ENCODE results near the gene KCNN1.
A peak's percentile ranks its signal among the peaks of the same experiment; 100 is the strongest.
"Not testable (repeated sequence)": the region's sequence is repeated elsewhere in the genome, so short reads cannot be mapped to it uniquely, and the experiment has no call there.

Gene KCNN1

GRCh38 chr19:17966550-17967256, at the start of gene KCNN1:
Gene KCNN1 (plus strand): TSS chr19:17967107. CDS start chr19:17973889, 6,782 bp downstream.
- DNase-seq (ENCODE audit: low read depth), result no peak

GRCh38 chr19:17918151-17918550, 48.8 kb upstream of the KCNN1 start:
- not testable (repeated sequence) for DNase-seq (ENCODE audit: low read depth)

GRCh38 chr19:17919122-17919521, 47.8 kb upstream of the KCNN1 start:
- not testable (repeated sequence) for DNase-seq (ENCODE audit: low read depth)

GRCh38 chr19:17920527-17920926, 46.4 kb upstream of the KCNN1 start:
- DNase-seq (ENCODE audit: low read depth), result no peak

GRCh38 chr19:17922138-17922537, 44.8 kb upstream of the KCNN1 start:
- DNase-seq (ENCODE audit: low read depth), result no peak

- DNase-seq (ENCODE audit: low read depth), result no peak
These were observed 40.9 kb upstream of the KCNN1 start for GRCh38 chr19:17926044-17926443.

GRCh38 chr19:17929056-17929455, 37.9 kb upstream of the KCNN1 start:
- DNase-seq (ENCODE audit: low read depth), result no peak

GRCh38 chr19:17931532-17932191, 35.2 kb upstream of the KCNN1 start:
- no peak for DNase-seq (ENCODE audit: low read depth)

- peak; percentile 74 for DNase-seq (ENCODE audit: low read depth)
These were observed 34.2 kb upstream of the KCNN1 start, which contains the start of gene CCDC124 for GRCh38 chr19:17932485-17933338. Gene CCDC124 (plus strand): TSS chr19:17933015. CDS start chr19:17936421, 3,406 bp downstream.

- DNase-seq (ENCODE audit: low read depth), result no peak
These were observed 33.3 kb upstream of the KCNN1 start for GRCh38 chr19:17933414-17934129.

GRCh38 chr19:17936379-17936778, 30.5 kb upstream of the KCNN1 start:
- no peak for DNase-seq (ENCODE audit: low read depth)

- no peak for DNase-seq (ENCODE audit: low read depth)
These were observed 29.5 kb upstream of the KCNN1 start for GRCh38 chr19:17937371-17937900.

GRCh38 chr19:17938092-17938845, 28.6 kb upstream of the KCNN1 start:
- DNase-seq (ENCODE audit: low read depth), result peak; percentile 73

GRCh38 chr19:17942181-17942580, 24.7 kb upstream of the KCNN1 start:
- no peak for DNase-seq (ENCODE audit: low read depth)

- no peak for DNase-seq (ENCODE audit: low read depth)
These were observed 24.2 kb upstream of the KCNN1 start for GRCh38 chr19:17942582-17943273.

GRCh38 chr19:17943274-17944221, 23.4 kb upstream of the KCNN1 start:
- DNase-seq (ENCODE audit: low read depth), result no peak

GRCh38 chr19:17944301-17944700, 22.6 kb upstream of the KCNN1 start:
- peak; percentile 71 for DNase-seq (ENCODE audit: low read depth)

- no peak for DNase-seq (ENCODE audit: low read depth)
These were observed 19.7 kb upstream of the KCNN1 start for GRCh38 chr19:17946965-17947784.
